Sigmoid colon (tissue), 4 donors: ENCODE measurements around the gene ZFAND3.

Experiments used
- EP300 ChIP-seq, 4 donors: sonication (generic); formaldehyde crosslinking; IDR thresholded peaks; one replicate each; pipeline ENCODE4 v1.6.1; 2017; ENCODE audit warnings: antibody characterized with exemption in 4 of 4
- POLR2A ChIP-seq, 2 donors: fragments of 450-650 bp; IDR thresholded peaks; one replicate each; pipeline ENCODE4 v1.6.1; 2016; ENCODE audit warnings: antibody characterized with exemption in 2 of 2, mild to moderate bottlenecking in 2 of 2, moderate library complexity in 2 of 2
- POLR2AphosphoS5 ChIP-seq, 4 donors: sonication (generic); formaldehyde crosslinking; IDR thresholded peaks; one replicate each; pipeline ENCODE4 v1.6.1; 2017; ENCODE audit warnings: antibody characterized with exemption in 4 of 4
- TF ChIP-seq, protein P1 (sequence below), 4 experiments: fragments of 450-650 bp in 3 of 4; fragments of 200-600 bp in 1 of 4; IDR thresholded peaks; one replicate each; pipeline ENCODE4 v1.5.1; 2016 to 2019; ENCODE audit warnings: antibody characterized with exemption in 4 of 4, mild to moderate bottlenecking in 3 of 4, moderate library complexity in 2 of 4

DNA sequence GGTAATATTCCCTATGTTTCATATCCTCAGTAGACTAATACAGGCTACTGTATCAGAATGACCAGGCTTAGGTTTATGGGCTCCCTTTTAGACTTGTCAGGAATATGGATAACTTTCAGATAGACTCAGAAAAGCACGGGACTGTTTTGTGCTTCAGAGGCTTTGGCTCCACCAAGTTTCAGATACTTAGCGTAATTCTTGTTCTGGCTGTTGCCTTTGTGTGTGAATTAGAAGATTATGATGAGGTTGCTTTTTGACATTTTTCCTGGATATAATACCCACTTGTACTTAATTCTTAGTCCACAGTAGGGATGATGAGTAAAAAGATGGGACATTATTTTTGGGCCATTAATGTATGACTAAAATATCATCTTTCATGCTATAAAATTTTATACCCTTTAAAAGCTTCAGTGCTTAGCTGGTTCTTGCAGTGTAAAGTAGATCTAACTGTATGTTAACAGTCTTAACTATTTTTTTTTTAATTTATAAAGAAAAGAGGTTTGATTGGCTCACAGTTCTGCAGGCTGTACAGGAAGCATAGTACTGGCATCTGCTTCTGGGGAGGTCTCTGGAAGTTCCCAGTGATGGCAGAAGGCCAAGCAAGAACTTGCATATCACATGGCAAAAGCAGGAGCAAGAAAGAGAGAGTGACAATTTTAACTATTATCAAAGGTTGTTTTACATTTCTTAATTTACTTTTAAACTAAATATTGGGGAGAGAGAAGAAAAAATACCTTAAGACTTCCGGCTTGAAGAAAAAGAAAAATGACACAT lies 120.7 kb downstream of the ZFAND3 start:
- TF ChIP-seq POLR2A (IDR thresholded peaks at IDR 0.05): no peak
- TF ChIP-seq, protein P1, sequence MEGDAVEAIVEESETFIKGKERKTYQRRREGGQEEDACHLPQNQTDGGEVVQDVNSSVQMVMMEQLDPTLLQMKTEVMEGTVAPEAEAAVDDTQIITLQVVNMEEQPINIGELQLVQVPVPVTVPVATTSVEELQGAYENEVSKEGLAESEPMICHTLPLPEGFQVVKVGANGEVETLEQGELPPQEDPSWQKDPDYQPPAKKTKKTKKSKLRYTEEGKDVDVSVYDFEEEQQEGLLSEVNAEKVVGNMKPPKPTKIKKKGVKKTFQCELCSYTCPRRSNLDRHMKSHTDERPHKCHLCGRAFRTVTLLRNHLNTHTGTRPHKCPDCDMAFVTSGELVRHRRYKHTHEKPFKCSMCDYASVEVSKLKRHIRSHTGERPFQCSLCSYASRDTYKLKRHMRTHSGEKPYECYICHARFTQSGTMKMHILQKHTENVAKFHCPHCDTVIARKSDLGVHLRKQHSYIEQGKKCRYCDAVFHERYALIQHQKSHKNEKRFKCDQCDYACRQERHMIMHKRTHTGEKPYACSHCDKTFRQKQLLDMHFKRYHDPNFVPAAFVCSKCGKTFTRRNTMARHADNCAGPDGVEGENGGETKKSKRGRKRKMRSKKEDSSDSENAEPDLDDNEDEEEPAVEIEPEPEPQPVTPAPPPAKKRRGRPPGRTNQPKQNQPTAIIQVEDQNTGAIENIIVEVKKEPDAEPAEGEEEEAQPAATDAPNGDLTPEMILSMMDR (IDR thresholded peaks at IDR 0.05): no peak
- no peak for TF ChIP-seq EP300 (IDR thresholded peaks at IDR 0.05)
- no peak for TF ChIP-seq POLR2AphosphoS5 (IDR thresholded peaks at IDR 0.05)
